ENCODE measurements around the gene JAZF1.

Gene JAZF1

GRCh38 chr7:27936768-27937102 lies 243.9 kb downstream of the JAZF1 start (continued):
- TF ChIP-seq, protein P1, sequence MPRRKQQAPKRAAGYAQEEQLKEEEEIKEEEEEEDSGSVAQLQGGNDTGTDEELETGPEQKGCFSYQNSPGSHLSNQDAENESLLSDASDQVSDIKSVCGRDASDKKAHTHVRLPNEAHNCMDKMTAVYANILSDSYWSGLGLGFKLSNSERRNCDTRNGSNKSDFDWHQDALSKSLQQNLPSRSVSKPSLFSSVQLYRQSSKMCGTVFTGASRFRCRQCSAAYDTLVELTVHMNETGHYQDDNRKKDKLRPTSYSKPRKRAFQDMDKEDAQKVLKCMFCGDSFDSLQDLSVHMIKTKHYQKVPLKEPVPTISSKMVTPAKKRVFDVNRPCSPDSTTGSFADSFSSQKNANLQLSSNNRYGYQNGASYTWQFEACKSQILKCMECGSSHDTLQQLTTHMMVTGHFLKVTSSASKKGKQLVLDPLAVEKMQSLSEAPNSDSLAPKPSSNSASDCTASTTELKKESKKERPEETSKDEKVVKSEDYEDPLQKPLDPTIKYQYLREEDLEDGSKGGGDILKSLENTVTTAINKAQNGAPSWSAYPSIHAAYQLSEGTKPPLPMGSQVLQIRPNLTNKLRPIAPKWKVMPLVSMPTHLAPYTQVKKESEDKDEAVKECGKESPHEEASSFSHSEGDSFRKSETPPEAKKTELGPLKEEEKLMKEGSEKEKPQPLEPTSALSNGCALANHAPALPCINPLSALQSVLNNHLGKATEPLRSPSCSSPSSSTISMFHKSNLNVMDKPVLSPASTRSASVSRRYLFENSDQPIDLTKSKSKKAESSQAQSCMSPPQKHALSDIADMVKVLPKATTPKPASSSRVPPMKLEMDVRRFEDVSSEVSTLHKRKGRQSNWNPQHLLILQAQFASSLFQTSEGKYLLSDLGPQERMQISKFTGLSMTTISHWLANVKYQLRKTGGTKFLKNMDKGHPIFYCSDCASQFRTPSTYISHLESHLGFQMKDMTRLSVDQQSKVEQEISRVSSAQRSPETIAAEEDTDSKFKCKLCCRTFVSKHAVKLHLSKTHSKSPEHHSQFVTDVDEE (CRISPR knock-in tag; IDR thresholded peaks at IDR 0.05), result no peak

- ATAC-seq, result no peak; the same call in 2 of the 3 replicates
- TF ChIP-seq ESRRG (CRISPR knock-in tag; IDR thresholded peaks at IDR 0.05) (no peak), ZC3H10 (CRISPR knock-in tag; IDR thresholded peaks at IDR 0.05) (no peak), ZFP30 (CRISPR knock-in tag; IDR thresholded peaks at IDR 0.05) (no peak), PATZ1 (CRISPR knock-in tag; IDR thresholded peaks at IDR 0.05; ENCODE audit: borderline replicate concordance) (no peak), TCF4 (CRISPR knock-in tag; IDR thresholded peaks at IDR 0.05; ENCODE audit: borderline replicate concordance) (no peak), TOX (CRISPR knock-in tag; IDR thresholded peaks at IDR 0.05; ENCODE audit: borderline replicate concordance) (no peak), ZNF70 (CRISPR knock-in tag; IDR thresholded peaks at IDR 0.05) (no peak), ZNF565 (CRISPR knock-in tag; conservative IDR thresholded peaks at IDR 0.05; ENCODE audit: low read depth) (no peak), GLIS3 (CRISPR knock-in tag; IDR thresholded peaks at IDR 0.05) (no peak)
These were observed 244.4 kb downstream of the JAZF1 start for GRCh38 chr7:27936047-27936767.

- TF ChIP-seq ESRRG (CRISPR knock-in tag; IDR thresholded peaks at IDR 0.05) (no peak), OSR1 (CRISPR knock-in tag; IDR thresholded peaks at IDR 0.05) (no peak), GLIS3 (CRISPR knock-in tag; IDR thresholded peaks at IDR 0.05) (no peak), PPARA (CRISPR knock-in tag; IDR thresholded peaks at IDR 0.05; ENCODE audit: borderline replicate concordance) (no peak), TCF4 (CRISPR knock-in tag; IDR thresholded peaks at IDR 0.05; ENCODE audit: borderline replicate concordance) (no peak), ZNF565 (CRISPR knock-in tag; conservative IDR thresholded peaks at IDR 0.05; ENCODE audit: low read depth) (no peak), ISL1 (CRISPR knock-in tag; IDR thresholded peaks at IDR 0.05) (no peak)
- no peak for ATAC-seq
These were observed 246.7 kb downstream of the JAZF1 start for GRCh38 chr7:27933671-27934565.

- ATAC-seq, result no peak
- TF ChIP-seq OSR1 (CRISPR knock-in tag; IDR thresholded peaks at IDR 0.05) (no peak), CSDC2 (CRISPR knock-in tag; IDR thresholded peaks at IDR 0.05) (no peak), ESRRG (CRISPR knock-in tag; IDR thresholded peaks at IDR 0.05) (no peak), SNAI2 (CRISPR knock-in tag; IDR thresholded peaks at IDR 0.05) (no peak)
These were observed 249.6 kb downstream of the JAZF1 start for GRCh38 chr7:27930910-27931476.

DNA sequence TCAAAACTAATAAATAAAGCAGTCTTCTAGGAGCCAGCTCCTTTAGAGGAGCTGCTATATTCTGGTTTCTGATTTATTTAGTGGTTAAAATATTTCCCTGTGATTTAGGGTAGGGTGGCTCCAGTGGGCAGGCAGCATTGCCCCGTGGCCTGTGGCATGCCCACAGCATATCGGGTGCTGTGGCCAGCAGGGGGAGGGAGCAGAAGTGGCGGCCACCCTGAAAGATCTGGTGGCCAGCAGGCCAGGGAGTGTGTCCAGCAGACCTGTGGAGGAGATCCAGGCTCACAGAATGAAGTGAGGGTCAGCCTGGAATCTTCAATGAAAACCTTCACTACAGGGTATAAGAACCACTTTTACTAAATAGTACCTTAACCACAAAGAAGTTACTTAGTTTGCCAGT lies 251.5 kb downstream of the JAZF1 start:
- peak; percentile 53; the same call in 1 of the 3 replicates for ATAC-seq
- TF ChIP-seq, protein P1 (CRISPR knock-in tag; IDR thresholded peaks at IDR 0.05), result no peak
- TF ChIP-seq ZNF8 (CRISPR knock-in tag; IDR thresholded peaks at IDR 0.05), result no peak
- no peak for TF ChIP-seq ZNF70 (CRISPR knock-in tag; IDR thresholded peaks at IDR 0.05)
- no peak for TF ChIP-seq ZFP3 (CRISPR knock-in tag; IDR thresholded peaks at IDR 0.05)
- TF ChIP-seq, protein P2, sequence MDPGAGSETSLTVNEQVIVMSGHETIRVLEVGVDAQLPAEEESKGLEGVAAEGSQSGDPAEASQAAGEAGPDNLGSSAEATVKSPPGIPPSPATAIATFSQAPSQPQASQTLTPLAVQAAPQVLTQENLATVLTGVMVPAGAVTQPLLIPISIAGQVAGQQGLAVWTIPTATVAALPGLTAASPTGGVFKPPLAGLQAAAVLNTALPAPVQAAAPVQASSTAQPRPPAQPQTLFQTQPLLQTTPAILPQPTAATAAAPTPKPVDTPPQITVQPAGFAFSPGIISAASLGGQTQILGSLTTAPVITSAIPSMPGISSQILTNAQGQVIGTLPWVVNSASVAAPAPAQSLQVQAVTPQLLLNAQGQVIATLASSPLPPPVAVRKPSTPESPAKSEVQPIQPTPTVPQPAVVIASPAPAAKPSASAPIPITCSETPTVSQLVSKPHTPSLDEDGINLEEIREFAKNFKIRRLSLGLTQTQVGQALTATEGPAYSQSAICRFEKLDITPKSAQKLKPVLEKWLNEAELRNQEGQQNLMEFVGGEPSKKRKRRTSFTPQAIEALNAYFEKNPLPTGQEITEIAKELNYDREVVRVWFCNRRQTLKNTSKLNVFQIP (CRISPR knock-in tag; IDR thresholded peaks at IDR 0.05; ENCODE audit: borderline replicate concordance, low read depth), result no peak
- no peak for TF ChIP-seq PATZ1 (CRISPR knock-in tag; IDR thresholded peaks at IDR 0.05; ENCODE audit: borderline replicate concordance)
- TF ChIP-seq ZFP30 (CRISPR knock-in tag; IDR thresholded peaks at IDR 0.05), result no peak
- no peak for TF ChIP-seq ZC3H10 (CRISPR knock-in tag; IDR thresholded peaks at IDR 0.05)
- no peak for TF ChIP-seq BACH2 (CRISPR knock-in tag; IDR thresholded peaks at IDR 0.05; ENCODE audit: borderline replicate concordance)
- no peak for TF ChIP-seq TCF4 (CRISPR knock-in tag; IDR thresholded peaks at IDR 0.05; ENCODE audit: borderline replicate concordance)
- no peak for TF ChIP-seq ARNTL (CRISPR knock-in tag; IDR thresholded peaks at IDR 0.05; ENCODE audit: borderline replicate concordance, low read depth)
- no peak for TF ChIP-seq RARB (CRISPR knock-in tag; IDR thresholded peaks at IDR 0.05)
